ENCODE data around the gene PCDHGA11. TPM values are rescaled to one million over a fixed set of nuclear protein-coding genes. Genes with fewer than 3 reads are reported as not detected.
"Not testable (repeated sequence)": the region's sequence is repeated elsewhere in the genome, so short reads cannot be mapped to it uniquely, and the experiment has no call there.

Gene PCDHGA11
- total RNA-seq, 1 donor from 2014 or later, result 6.1 TPM

DNA sequence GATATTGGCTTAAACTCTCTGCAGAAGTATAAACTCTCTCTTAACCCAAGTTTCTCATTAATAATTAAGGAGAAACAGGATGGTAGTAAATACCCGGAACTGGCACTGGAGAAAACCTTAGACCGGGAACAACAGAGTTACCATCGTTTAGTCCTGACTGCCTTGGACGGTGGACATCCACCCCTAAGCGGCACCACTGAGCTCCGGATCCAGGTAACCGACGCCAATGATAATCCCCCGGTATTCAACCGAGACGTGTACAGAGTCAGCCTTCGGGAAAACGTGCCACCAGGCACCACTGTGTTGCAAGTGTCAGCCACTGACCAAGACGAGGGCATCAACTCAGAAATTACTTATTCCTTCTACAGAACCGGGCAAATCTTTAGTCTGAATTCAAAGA, 22.2 kb upstream of the PCDHGA11 start:
- DNase-seq, result no peak

DNA sequence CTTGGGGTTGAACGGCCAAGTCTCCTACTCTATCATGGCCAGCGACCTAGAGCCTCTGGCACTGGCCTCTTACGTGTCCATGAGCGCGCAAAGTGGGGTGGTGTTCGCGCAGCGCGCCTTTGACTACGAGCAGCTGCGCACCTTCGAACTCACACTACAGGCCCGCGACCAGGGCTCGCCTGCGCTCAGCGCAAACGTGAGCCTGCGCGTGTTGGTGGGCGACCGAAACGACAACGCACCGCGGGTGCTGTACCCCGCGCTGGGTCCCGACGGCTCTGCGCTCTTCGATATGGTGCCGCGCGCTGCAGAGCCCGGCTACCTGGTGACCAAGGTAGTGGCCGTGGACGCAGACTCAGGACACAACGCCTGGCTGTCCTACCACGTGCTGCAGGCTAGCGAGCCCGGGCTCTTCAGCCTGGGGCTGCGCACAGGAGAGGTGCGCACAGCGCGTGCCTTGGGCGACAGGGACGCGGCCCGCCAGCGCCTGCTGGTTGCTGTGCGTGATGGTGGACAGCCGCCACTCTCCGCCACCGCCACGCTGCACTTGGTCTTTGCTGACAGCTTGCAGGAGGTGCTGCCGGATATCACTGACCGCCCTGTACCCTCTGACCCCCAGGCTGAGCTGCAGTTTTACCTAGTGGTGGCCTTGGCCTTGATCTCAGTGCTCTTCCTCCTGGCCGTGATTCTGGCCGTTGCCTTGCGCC, 21.1 kb upstream of the PCDHGA11 start:
- DNase-seq, result no peak

DNA sequence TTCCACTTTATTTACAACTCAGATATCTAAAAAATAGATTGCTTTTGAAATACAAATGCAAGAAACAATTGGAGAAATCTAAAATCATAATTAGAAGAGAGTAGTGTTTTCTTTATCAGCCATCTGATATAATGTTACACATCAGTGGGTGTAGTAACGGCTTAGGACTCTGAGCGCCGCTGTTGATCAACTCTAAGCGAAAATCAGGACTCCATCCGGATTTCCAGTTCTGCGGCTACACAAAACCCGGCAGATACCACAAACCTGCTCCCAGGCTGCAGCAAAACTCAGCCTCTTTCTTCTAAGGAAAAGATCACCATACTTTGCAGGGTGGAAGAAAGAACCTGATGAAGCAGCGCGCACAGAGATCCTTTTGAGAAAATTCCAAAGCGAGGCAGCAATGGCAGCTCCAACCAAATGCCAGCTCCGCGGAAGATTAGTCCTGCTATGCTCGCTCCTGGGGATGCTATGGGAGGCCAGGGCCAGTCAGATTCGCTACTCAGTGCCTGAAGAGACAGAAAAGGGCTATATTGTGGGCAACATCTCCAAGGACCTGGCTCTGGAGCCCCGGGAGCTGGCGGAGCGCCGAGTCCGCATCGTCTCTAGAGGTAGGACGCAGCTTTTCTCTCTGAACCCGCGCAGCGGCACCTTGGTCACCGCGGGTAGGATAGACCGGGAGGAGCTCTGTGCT, 18.2 kb upstream of the PCDHGA11 start, which contains the start of gene PCDHGA9:
PCDHGA9 (plus strand) TSS at position 226 of the 691 bp plus-strand sequence; CDS start at position 401, 175 bp downstream.
- no peak for DNase-seq

DNA sequence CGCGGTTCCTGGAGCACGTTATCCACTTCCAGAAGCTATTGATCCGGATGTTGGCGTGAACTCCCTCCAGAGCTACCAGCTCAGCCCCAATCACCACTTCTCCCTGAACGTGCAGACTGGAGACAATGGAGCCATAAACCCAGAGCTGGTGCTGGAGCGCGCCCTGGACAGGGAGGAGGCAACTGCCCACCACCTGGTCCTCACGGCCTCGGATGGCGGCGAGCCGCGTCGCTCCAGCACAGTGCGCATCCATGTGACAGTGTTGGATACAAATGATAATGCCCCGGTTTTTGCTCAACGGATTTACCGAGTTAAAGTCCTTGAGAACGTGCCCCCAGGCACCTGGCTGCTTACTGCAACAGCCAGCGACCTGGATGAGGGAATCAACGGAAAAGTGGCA, 17.5 kb upstream of the PCDHGA11 start:
- DNase-seq, result no peak

DNA sequence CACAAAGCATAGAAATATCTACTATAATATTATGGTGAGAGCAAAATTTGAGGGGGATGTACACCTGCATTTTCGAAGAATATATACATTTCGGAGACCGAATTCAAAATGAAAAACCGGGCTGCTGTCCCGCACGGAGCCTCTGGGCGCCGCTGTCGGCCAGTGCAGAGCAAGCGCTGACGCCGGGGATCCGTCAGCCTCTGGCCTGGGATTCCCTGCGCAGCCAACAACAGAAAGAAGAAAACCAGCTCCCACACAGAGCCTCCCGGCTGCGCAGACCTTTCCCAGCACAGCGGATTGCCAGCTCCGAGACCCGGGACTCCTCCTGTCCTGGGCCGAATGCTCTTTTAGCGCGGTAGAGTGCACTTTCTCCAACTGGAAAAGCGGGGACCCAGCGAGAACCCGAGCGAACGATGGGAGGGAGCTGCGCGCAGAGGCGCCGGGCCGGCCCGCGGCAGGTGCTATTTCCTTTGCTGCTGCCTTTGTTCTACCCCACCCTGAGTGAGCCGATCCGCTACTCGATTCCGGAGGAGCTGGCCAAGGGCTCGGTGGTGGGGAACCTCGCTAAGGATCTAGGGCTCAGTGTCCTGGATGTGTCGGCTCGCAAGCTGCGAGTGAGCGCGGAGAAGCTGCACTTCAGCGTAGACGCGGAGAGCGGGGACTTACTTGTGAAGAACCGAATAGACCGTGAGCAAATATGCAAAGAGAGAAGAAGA, 12.9 kb upstream of the PCDHGA11 start, which contains the start of gene PCDHGB6:
PCDHGB6 (plus strand) TSS at position 232 of the 716 bp plus-strand sequence; CDS start at position 414, 182 bp downstream.
- not testable (repeated sequence) for DNase-seq

DNA sequence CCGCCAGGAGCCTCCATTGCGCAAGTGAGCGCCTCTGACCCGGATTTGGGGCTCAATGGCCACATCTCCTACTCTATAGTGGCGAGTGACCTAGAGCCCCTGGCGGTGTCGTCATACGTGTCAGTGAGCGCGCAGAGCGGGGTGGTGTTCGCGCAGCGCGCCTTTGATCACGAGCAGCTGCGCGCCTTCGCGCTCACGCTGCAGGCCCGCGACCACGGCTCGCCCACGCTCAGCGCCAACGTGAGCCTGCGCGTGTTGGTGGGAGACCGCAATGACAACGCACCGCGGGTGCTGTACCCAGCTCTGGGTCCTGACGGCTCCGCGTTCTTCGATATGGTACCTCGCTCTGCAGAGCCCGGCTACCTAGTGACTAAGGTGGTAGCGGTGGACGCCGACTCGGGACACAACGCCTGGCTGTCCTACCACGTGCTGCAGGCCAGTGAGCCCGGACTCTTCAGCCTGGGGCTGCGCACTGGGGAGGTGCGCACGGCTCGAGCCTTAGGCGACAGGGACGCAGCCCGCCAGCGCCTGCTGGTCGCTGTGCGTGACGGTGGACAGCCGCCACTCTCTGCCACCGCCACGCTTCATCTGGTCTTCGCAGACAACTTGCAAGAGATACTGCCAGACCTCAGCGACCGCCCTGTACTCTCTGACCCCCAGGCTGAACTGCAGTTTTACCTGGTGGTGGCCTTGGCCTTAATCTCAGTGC, 11.1 kb upstream of the PCDHGA11 start:
- no peak for DNase-seq

DNA sequence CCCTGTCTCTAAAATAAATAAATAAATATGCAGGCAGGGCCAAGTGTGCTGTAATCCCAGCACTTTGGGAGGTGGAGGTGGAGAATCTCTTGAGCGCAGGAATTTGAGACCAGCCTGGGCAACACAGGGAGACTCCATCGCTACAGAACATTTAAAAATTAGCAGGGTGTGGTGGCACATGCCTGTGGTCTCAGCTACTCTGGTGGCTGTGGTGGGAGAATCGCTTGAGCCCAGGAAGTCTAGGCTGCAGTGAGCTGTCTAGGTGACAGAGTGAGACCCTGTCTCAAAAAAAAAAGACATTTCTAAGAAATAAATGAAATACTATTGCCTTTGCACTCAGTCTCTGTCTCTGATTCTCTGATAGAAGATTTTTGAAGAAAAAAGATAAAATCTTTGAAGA, 9.3 kb upstream of the PCDHGA11 start:
- no peak for DNase-seq

DNA sequence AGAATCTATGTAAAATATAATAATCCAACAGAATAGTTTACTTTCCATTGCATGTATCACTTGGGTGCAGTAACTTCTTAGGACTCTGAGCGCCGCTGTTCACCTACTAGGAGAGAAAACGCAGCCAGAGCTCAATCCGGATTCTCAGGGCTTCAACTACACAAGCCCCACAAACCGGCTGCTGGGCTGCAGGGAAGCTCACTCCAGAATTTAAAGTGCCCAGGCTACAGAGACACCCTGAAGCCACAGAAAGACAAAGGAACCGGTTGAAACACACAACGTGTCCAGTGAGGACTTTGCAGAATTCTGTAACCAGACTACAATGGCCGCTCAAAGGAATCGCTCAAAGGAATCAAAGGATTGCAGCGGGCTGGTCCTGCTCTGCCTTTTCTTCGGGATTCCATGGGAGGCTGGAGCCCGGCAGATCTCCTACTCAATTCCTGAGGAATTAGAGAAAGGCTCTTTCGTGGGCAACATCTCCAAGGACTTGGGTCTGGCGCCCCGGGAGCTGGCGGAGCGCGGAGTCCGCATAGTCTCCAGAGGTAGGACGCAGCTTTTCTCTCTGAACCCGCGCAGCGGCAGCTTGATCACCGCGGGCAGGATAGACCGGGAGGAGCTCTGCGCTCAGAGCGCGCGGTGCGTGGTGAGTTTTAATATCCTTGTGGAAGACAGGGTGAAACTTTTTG, 7.9 kb upstream of the PCDHGA11 start, which contains the start of gene PCDHGA10:
PCDHGA10 (plus strand) TSS at position 134 of the 686 bp plus-strand sequence; CDS start at position 323, 189 bp downstream.
- no peak for DNase-seq

DNA sequence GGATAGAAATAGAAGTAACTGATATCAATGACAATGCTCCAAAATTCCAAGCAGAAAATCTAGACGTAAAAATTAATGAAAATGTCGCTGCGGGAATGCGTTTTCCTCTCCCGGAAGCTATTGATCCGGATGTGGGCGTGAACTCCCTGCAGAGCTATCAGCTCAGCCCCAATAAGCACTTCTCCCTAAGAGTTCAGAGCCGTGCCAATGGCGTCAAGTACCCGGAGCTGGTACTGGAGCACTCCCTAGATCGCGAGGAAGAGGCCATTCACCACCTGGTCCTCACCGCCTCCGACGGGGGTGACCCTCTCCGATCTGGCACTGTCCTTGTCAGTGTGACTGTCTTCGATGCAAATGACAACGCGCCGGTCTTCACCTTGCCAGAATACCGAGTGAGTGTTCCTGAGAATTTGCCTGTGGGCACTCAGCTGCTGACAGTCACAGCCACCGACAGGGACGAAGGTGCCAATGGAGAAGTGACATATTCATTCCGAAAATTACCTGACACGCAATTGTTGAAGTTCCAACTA, 7.2 kb upstream of the PCDHGA11 start:
- no peak for DNase-seq

DNA sequence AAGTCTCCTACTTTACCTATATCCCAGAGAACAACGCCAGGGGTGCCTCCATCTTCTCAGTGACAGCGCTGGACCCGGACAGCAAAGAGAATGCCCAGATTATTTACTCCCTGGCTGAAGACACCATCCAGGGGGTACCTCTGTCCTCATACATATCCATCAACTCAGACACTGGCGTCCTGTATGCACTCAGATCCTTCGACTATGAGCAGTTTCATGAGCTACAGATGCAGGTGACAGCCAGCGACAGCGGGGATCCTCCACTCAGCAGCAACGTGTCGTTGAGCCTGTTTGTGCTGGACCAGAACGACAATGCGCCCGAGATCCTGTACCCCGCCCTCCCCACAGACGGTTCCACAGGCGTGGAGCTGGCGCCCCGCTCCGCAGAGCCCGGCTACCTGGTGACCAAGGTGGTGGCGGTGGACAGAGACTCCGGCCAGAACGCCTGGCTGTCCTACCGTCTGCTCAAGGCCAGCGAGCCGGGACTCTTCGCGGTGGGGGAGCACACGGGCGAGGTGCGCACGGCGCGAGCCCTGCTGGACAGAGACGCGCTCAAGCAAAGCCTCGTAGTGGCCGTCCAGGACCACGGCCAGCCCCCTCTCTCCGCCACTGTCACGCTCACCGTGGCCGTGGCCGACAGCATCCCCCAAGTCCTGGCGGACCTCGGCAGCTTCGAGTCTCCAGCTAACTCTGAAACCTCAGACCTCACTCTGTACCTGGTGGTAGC, 6.1 kb upstream of the PCDHGA11 start:
- DNase-seq, result not testable (repeated sequence)

DNA sequence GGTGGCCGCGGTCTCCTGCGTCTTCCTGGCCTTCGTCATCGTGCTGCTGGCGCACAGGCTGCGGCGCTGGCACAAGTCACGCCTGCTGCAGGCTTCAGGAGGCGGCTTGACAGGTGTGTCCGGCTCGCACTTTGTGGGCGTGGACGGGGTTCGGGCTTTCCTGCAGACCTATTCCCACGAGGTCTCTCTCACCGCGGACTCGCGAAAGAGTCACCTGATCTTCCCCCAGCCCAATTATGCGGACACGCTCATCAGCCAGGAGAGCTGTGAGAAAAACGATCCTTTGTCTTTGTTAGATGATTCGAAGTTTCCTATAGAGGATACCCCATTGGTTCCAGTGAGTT, 5.6 kb upstream of the PCDHGA11 start:
- DNase-seq, result not testable (repeated sequence)

DNA sequence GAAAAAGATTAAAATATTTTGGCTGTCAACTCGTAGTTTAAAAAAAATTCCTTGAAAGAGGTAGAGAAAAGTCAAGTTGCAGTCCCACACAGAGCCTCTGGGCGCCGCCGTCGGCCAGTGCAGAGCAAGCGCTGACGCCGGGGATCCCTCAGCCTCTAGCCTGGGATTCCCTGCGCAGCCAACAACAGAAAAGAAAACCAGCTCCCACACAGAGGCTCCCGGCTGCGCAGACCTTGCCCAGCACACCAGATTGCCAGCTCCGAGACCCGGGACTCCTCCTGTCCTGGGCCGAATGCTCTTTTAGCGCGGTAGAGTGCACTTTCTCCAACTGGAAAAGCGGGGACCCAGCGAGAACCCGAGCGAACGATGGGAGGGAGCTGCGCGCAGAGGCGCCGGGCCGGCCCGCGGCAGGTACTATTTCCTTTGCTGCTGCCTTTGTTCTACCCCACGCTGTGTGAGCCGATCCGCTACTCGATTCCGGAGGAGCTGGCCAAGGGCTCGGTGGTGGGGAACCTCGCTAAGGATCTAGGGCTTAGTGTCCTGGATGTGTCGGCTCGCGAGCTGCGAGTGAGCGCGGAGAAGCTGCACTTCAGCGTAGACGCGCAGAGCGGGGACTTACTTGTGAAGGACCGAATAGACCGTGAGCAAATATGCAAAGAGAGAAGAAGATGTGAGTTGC, 3.2 kb upstream of the PCDHGA11 start, which contains the start of gene PCDHGB7:
PCDHGB7 (plus strand) TSS at position 184 of the 679 bp plus-strand sequence; CDS start at position 367, 183 bp downstream.
- DNase-seq, result peak; percentile 5

DNA sequence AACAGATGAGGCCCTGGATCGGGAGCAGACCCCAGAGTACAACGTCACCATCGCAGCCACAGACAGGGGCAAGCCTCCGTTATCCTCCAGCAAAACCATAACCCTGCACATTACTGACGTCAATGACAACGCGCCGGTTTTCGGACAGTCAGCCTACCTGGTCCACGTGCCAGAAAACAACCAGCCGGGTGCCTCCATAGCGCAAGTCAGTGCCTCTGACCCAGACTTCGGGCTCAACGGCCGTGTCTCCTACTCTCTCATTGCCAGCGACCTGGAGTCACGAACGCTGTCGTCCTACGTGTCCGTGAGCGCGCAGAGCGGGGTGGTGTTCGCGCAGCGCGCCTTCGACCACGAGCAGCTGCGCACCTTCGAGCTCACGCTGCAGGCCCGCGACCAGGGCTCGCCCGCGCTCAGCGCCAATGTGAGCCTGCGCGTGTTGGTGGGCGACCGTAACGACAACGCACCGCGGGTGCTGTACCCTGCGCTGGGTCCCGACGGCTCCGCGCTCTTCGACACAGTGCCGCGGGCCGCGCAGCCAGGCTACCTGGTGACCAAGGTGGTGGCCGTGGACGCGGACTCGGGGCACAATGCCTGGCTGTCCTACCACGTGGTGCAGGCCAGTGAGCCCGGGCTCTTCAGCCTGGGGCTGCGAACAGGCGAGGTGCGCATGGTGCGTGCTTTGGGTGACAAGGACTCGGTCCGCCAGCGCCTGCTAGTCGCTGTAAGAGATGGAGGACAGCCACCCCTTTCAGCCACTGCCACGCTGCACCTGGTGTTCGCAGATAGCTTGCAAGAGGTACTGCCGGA, 1.6 kb upstream of the PCDHGA11 start:
- DNase-seq, result no peak

DNA sequence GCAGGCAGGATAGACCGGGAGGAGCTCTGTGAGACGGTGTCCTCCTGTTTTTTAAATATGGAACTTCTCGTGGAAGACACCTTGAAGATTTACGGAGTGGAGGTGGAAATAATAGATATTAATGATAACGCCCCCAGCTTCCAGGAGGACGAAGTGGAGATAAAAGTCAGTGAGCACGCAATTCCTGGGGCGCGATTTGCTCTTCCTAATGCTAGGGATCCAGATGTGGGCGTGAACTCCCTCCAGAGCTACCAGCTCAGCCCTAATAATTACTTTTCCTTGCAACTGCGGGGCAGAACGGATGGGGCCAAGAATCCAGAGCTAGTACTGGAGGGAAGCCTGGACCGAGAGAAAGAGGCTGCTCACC, 621 bp downstream of the PCDHGA11 start:
- DNase-seq, result no peak

DNA sequence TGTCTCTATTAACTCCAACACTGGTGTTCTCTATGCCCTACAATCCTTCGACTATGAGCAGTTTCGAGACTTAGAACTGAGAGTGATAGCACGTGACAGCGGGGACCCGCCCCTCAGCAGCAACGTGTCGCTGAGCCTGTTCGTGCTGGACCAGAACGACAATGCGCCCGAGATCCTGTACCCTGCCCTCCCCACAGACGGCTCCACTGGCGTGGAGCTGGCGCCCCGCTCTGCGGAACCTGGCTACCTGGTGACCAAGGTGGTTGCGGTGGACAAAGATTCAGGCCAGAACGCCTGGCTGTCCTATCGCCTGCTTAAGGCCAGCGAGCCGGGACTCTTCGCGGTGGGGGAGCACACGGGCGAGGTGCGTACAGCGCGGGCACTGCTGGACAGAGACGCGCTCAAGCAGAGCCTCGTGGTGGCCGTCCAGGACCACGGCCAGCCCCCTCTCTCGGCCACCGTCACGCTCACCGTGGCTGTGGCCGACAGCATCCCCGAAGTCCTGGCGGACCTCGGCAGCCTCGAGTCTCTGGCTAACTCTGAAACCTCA, 2.0 kb downstream of the PCDHGA11 start:
- no peak for DNase-seq

DNA sequence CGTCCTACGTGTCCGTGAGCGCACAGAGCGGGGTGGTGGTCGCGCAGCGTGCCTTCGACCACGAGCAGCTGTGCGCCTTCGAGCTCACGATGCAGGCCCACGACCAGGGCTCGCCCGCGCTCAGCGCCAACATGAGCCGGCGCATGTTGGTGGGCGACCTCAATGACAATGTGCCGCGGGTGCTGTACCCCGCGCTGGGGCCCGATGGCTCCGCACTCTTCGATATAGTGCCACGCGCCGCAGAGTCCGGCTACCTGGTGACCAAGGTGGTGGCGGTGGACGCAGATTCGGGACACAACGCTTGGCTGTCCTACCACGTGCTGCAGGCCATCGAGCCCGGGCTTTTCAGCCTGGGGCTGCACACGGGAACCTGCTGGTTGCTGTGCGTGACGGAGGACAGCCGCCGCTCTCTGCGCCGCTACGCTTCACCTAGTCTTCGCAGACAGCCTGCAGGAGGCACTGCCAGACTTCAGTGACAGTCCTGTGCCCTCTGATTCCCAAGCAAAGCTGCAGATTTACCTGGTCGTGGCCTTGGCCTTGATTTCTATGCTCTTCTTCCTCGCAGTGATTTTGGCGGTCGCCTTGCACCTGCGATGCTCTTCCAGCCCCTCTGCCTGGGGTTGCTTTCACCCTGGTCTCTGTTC, 7.1 kb downstream of the PCDHGA11 start:
- DNase-seq, result no peak

DNA sequence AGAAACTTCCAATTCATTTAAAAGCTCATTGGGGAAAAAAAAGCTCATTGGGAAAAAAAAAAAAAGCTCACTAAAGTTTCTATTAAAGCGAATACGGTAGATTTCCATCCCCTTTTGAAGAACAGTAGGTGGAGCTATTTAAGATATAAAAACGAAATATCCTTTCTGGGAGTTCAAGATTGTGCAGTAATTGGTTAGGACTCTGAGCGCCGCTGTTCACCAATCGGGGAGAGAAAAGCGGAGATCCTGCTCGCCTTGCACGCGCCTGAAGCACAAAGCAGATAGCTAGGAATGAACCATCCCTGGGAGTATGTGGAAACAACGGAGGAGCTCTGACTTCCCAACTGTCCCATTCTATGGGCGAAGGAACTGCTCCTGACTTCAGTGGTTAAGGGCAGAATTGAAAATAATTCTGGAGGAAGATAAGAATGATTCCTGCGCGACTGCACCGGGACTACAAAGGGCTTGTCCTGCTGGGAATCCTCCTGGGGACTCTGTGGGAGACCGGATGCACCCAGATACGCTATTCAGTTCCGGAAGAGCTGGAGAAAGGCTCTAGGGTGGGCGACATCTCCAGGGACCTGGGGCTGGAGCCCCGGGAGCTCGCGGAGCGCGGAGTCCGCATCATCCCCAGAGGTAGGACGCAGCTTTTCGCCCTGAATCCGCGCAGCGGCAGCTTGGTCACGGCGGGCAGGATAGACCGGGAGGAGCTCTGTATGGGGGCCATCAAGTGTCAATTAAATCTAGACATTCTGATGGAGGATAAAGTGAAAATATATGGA, 9.7 kb downstream of the PCDHGA11 start, which contains the start of gene PCDHGA12:
PCDHGA12 (plus strand) TSS at position 176 of the 782 bp plus-strand sequence; CDS start at position 429, 253 bp downstream.
- peak; percentile 12 for DNase-seq
